ENCODE measurements around the gene STOX2.

The STOX2 gene

GRCh38 chr4:183905593-183906488 is 734 bp downstream of the STOX2 start:
- TF ChIP-seq REST (IDR thresholded peaks at IDR 0.05; ENCODE audit: insufficient read depth in 1 of 2, low read depth in 2 of 2, low read length in 2 of 2), result no peak
- no peak for TF ChIP-seq POLR2AphosphoS5 (IDR thresholded peaks at IDR 0.05; ENCODE audit: low read depth, low read length)
- TF ChIP-seq FOXP2 (optimal IDR thresholded peaks at IDR 0.05; ENCODE audit: borderline replicate concordance, extremely low read depth, extremely low read length, insufficient read depth), result no peak
- TF ChIP-seq SIN3A (IDR thresholded peaks at IDR 0.05; ENCODE audit: borderline replicate concordance, insufficient read depth, low read length), result no peak
- no peak for TF ChIP-seq TAF1 (IDR thresholded peaks at IDR 0.05; ENCODE audit: borderline replicate concordance, insufficient read depth, low read length)

- TF ChIP-seq TAF1 (IDR thresholded peaks at IDR 0.05; ENCODE audit: borderline replicate concordance, insufficient read depth, low read length), result no peak
- no peak for TF ChIP-seq REST (IDR thresholded peaks at IDR 0.05; ENCODE audit: insufficient read depth in 1 of 2, low read depth in 2 of 2, low read length in 2 of 2)
- TF ChIP-seq POLR2AphosphoS5 (IDR thresholded peaks at IDR 0.05; ENCODE audit: low read depth, low read length), result no peak
- no peak for TF ChIP-seq FOXP2 (optimal IDR thresholded peaks at IDR 0.05; ENCODE audit: borderline replicate concordance, extremely low read depth, extremely low read length, insufficient read depth)
- no peak for TF ChIP-seq SIN3A (IDR thresholded peaks at IDR 0.05; ENCODE audit: borderline replicate concordance, insufficient read depth, low read length)
These were observed 1.3 kb downstream of the STOX2 start for GRCh38 chr4:183906489-183906738.

GRCh38 chr4:183906739-183907651 is 1.9 kb downstream of the STOX2 start:
- TF ChIP-seq TAF1 (IDR thresholded peaks at IDR 0.05; ENCODE audit: borderline replicate concordance, insufficient read depth, low read length) (no peak), REST (IDR thresholded peaks at IDR 0.05; ENCODE audit: insufficient read depth in 1 of 2, low read depth in 2 of 2, low read length in 2 of 2) (no peak), SIN3A (IDR thresholded peaks at IDR 0.05; ENCODE audit: borderline replicate concordance, insufficient read depth, low read length) (no peak), POLR2AphosphoS5 (IDR thresholded peaks at IDR 0.05; ENCODE audit: low read depth, low read length) (no peak), FOXP2 (optimal IDR thresholded peaks at IDR 0.05; ENCODE audit: borderline replicate concordance, extremely low read depth, extremely low read length, insufficient read depth) (no peak)

GRCh38 chr4:183907871-183908683 is 3.0 kb downstream of the STOX2 start:
- TF ChIP-seq REST (IDR thresholded peaks at IDR 0.05; ENCODE audit: insufficient read depth in 1 of 2, low read depth in 2 of 2, low read length in 2 of 2) (no peak), POLR2AphosphoS5 (IDR thresholded peaks at IDR 0.05; ENCODE audit: low read depth, low read length) (no peak), TAF1 (IDR thresholded peaks at IDR 0.05; ENCODE audit: borderline replicate concordance, insufficient read depth, low read length) (no peak)
